Kidney glomerular epithelial cell (primary cell): ENCODE results near the gene RAET1G.
"Not testable (repeated sequence)": the region's sequence is repeated elsewhere in the genome, so short reads cannot be mapped to it uniquely, and the experiment has no call there.

Source experiments
- DNase-seq: peaks from one replicate; lab custom pipeline; 2025; lab: John Stamatoyannopoulos, UW

RAET1G gene

DNA sequence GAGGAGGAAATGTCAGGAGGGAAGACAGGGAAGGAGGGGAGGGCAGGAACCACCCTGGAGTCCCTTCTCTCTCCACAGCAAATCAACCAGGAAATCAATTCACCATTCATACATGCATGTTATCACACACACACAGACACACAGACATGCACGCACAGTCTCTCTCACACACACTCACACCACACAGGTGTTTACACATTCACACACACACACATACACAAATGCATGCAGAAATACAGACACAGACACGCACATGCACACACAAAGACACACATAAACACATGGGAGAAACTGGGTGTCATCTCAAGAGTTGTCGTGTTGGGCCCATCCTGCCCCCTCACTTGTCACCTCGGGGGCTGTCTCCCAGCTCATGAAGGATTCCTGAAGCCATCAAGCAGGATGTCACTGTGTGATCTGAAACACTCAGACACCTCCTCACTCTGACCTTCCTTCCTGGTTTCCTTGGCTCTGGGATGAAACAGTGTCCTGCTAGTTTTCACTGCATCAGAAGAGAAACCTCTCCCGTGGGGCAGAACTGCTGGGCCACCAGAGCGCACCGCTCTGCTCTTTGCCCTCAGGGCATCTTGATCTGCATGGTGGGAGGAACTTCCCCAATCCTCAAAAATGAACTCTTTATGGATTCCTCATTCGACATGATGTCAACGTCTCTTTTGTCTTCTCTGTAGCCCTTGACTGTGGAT lies 9.2 kb downstream of the RAET1G start:
- no peak for DNase-seq

GRCh38 chr6:149913085-149913484 lies 9.8 kb downstream of the RAET1G start:
- no peak for DNase-seq

GRCh38 chr6:149912680-149913079 lies 10.2 kb downstream of the RAET1G start:
- DNase-seq, result not testable (repeated sequence)

GRCh38 chr6:149910721-149911151 lies 12.2 kb downstream of the RAET1G start:
- no peak for DNase-seq

- no peak for DNase-seq
Measured at GRCh38 chr6:149909701-149910470, 13.0 kb downstream of the RAET1G start.

DNA sequence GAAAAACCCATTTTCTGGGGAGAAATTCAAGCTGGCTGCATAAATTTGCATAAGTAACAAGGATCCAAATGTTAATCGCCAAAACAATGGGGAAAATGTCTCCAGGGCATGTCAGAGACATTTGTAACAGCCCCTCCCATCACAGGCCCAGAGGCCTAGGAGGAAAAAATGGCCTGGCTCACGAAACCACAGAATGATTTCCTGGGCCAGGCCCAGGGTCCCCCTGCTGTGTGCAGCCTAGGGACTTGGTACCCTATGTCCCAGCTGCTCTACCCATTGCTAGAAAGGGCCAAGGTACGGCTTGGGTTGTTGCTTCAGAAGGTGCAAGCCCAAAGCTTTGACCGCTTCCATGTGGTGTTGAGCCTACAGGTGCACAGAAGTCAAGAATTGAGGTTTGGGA lies 14.4 kb downstream of the RAET1G start:
- DNase-seq, result not testable (repeated sequence)

DNA sequence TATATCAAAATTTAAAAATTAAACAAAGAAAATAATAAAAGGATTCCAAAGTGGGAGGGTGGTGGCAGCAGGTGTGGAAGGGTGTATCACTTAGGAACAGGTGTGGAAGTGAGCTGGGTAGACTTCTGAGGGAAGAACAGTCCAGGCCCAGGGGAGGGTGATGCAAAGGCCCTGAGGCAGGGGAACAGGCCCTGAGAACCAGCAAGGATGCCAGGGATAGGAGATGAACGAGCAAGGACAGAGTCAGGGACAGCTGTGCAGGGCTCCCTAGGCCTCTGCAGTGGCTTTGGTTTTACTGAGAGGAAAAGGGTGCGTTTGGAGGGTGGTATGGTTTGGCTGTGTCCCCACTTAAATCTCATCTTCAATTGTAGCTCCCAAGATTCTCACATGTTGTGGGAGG lies 15.6 kb downstream of the RAET1G start:
- no peak for DNase-seq

- DNase-seq, result no peak
Measured at GRCh38 chr6:149906405-149906804, 16.5 kb downstream of the RAET1G start.

GRCh38 chr6:149905911-149906371 lies 17.0 kb downstream of the RAET1G start:
- no peak for DNase-seq

DNA sequence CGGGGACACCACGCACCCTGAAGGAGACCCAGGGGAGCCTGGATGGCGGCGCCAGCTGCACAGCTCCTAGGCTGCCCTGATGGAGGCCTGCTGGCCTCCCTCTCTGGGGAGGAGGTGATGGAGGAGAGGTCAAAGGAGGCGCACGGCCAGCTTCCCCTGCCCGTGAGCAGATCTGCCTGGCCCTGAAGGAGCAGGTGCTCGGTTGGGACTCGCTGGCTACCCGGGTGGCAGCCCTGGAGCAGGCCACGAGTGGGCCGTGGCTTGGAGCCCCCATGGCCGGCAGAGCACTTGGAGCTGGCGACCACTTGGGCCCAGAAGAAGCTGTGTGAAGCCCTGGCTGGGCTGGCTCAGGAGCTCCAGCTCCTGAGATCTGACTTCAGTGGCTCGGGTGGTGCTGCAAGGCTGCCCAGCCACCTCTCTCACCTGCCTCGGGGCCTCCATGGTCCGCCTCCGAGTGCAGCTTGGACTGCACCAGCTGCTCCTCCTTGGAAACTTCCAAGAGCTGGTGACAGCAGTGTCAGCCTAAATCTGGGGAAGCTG lies 17.5 kb downstream of the RAET1G start:
- DNase-seq, result no peak

DNA sequence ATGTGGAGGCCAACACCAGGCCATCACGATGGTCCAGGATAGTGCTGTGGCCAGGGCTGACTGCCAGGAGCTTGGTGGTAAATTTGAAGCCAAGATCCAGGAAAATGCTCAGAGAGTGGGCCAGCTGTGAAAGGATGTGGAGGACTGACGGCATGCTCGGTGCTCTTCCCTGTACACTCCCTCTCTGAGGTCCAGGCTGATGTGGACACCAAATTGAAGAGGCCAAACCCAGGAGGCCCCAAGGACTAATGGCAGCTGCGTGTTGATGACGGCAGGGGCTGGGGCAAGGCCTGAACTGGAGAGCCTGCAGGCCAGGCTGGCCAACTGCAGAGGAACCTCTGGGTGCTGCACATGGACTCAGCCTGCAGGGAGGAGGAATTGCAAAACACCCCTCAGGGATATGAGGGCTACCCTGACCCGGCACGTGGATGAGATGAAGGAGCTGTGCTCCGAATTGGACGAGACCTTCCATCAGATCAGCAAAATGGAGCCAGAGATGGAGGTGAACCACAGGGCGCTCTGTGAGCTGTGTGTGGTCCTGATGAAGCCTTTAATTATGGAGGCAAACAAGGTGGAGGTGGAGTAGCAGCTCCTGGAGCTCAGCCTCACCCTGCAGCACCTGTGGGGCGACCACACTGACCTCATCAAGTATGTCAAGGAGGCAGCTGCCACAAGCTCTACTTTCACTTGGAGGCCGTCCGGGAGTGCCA lies 18.1 kb downstream of the RAET1G start:
- no peak for DNase-seq

- no peak for DNase-seq
Measured at GRCh38 chr6:149903938-149904611, 18.8 kb downstream of the RAET1G start.

DNA sequence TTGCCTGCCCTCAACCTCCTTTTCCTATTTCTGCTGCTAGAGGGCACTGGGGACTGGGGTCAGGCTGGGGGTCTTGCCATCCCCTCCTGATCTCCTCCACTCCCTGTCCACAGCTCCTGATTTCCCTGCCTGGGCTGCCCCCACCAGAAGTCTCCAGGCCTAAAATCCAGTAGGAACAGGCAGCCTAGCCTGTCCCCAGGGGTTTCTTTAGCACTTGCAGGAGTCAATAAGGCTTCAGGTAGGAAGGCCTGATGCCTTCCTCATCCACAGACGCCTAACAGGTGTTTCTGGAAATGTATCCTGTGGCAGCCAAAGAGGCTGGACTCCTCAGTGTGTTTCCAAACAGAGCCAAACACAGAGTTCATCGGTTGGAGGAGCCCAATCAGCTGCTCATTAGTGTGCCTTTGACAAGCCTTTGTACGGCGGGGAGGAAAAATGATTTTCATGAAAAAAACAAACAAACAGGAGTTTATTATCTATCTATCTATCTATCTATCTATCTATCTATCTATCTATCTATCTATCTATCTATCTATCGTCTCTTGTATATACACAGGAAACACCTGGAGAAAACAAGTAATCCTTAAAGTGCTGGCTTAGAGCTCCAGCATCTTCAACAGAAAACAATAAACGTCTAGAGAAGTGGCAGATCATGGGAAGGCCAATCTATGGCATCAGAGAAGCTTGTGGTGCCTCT lies 21.3 kb downstream of the RAET1G start:
- DNase-seq, result no peak

DNA sequence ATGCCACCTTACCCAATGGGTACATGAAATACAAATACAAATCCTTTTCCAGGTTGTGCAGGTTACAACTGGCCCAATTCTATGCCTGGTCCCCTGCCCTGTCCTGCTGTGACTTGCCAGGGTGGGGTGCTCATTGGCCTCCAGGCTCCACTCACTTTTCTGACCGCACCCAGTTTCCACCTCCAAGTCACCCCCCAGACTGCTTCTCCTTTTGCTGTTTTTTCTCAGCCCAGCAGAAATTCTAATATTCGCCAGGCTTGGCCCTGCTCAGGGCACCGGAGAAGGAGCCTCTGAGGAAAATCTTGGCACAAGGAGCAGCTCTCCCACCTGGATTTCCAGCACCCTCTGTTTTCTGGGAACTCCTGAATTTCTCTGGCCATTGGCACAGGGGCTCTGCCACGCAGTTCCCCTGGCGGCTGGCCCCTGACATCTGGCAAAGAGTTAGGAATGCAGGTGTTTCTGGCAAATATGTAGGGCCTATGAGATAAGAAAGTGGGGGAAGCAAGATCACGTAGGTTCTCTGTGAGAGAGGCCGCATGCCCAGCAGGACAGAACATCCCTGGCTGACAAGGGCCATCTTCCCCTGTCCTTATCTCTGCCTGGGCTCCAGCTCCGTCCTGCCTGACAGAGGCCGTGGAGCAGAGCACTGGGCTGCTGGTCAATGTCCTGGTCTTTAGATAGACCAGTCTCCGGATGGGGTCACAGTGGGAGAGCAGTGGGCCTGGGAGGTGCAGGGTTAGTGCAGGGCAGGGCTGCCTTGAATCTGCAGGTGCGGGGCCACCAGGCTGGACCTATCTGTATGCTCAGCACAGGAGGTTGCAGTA lies 22.1 kb downstream of the RAET1G start:
- no peak for DNase-seq

DNA sequence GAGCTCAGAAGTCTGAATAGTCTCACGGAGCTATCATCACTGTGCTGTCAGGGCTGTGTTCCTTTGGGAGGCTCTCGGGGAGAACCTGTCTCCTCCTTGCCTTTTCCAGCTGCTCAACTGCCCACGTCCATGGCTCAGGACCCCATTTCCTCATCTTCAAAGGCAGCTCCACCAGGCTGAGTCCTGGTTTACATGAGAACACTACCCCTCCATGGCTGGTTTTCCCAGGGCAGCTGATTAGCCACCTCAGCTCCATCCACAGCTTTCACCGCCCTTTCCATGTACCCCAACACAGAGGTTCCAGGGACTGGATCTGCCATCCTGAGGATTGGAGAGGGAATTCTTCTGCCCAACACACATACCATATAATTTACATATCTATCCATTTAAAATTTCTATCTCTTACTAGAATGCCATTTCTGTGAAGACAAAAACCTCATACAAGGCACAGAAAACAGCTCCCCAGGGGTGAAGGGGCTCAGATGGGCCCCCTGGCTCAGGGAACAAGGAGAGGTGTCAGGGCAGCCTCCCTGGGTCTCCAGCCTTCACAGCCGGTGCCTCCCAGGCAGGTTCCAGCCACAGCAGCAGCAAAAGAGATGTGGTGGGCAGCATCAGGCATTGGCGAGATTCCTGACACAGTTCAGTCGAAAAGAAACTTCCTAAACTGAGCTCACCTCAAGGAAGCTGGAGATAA lies 22.8 kb downstream of the RAET1G start:
- DNase-seq, result no peak

DNA sequence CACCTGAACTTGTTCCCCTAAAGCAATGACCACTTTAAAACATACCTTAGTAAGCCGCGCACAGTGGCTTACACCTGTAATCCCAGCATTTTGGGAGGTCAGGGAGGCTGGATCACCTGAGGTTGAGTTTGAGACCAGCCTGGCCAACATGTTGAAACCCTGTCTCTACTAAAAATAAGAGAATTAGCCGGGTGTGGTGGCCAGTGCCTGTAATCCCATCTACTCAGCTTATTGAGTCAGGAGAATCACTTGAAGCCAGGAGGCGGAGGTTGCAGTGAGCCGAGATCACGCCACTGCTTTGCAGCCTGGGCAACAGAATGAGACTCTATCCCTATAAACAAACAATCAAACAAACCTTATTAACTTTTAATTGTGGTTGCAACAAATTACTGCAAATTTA lies 23.4 kb downstream of the RAET1G start:
- DNase-seq, result no peak

GRCh38 chr6:149898966-149899365 lies 24.0 kb downstream of the RAET1G start:
- DNase-seq, result no peak

DNA sequence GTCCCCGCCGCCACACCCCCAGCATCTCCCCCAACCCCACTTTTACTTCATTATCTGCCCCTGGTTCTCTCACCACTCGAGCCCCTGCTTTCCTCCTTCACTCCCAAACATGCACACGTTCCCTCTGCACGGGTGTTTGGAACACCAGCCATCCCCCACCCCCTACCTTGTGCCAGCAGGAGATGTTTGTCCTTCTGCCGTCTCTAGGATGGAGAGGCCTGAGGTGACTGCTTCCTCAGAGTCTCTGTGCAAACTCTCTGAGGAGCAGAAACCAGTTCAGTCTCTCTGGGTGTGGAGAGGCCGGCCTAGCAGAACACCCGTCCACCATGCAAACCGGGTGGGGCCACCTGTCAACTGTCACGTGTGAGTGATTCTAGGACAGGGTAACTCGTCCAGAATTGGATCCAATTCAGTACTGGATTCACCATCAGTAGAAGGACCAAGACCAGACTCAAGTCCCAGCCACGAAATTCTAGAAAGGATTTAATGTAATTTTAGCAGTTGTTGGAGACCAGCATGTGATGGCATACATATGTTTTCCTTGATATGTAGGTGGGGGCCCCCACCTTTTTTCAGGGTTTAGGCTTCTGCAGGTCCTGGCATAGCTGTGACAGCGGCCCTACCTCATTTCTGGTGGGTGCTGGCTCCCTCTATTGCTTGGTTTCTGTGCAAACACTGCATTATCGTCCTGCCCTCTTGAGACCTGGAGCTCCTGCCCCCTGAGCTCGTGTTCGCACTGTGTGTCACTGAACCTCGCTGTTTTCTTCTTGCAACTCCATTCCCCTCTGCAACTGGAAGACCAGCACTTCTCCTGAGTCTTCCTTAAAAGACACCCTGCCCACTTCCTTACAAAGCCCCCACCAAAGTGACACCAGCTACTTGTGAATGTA lies 24.8 kb downstream of the RAET1G start, which contains the start of gene RAET1E:
Gene RAET1E (minus strand): TSS at position 259 of the 890 bp plus-strand sequence. CDS start 7,212 bp downstream, outside the sequence.
- no peak for DNase-seq
